ENCODE results near the gene FGF9.

GRCh38 chr13:21753117-21753729 lies 82.3 kb downstream of the FGF9 start:
- TF ChIP-seq POLR2A (IDR thresholded peaks at IDR 0.05; ENCODE audit: low read length) (no peak), GATA3 (IDR thresholded peaks at IDR 0.05; ENCODE audit: borderline replicate concordance) (no peak), MAFK (IDR thresholded peaks at IDR 0.05; ENCODE audit: partially characterized antibody) (no peak)

Data from A549 (cell line).